HK-2 (cell line): ENCODE measurements around the gene UCMA.

ENCODE experiments used
- DNase-seq: peaks from one replicate; pipeline ENCODE4 v3.0.0-alpha.2; 2018; ENCODE audit not compliant: unreplicated experiment

The UCMA gene

DNA sequence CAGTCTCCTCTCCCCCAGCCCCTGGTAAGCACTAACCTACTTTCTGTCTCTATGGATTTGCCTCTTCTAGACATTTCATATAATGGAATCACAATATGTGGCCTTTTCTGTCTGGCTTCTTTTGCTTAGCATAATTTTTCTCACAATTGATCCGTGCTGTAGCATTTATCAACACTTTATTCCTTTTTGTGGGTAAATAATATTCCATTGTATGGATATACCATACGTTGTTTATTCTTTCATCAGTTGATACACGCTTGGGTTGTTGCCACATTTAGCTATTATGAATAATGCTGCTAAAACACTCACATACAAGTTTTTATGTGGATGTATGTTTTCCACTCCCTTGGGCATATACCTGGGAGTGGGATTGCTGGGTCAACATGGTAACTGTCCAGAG is 47.0 kb downstream of the UCMA start:
- no peak for DNase-seq

GRCh38 chr10:13184730-13185514 is 49.3 kb downstream of the UCMA start:
- no peak for DNase-seq

- no peak for DNase-seq
Measured at GRCh38 chr10:13184276-13184675, 49.9 kb downstream of the UCMA start.

DNA sequence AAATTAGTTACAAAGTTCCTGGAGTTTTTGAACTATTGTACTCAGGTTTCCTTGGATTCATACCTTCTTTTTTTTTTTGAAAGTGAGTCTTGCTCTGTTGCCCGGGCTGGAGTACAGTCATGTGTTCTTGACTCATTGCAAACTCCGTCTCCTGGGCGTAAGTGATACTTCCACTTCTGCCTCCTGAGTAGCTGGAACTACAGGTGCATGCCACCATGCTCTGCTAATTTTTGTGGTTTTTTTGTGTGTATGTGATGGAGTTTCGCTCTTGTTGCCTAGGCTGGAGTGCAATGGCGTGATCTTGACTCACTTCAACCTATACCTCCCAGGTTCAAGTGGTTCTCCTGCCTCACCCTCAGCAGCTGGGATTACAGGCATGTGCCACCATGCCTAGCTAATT is 50.5 kb downstream of the UCMA start:
- no peak for DNase-seq

DNA sequence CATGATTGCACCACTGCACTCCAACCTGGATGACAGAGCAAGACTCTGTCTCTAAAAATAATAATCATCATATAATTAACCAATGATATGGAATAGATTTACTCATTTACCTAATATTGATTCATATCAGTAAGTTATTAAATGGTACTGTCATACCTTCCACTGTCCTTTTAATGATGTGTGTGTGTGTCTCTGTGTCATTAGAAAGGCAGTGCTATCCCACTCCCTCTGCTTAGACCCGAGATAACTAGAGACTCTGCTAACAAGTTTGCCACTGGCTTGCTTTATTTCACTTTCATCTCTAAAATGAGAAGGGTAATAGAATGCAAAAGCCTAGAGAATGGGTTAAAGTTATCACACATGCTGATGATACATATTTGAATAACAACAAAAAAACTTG is 51.8 kb downstream of the UCMA start:
- DNase-seq = no peak

- DNase-seq = no peak
Measured at GRCh38 chr10:13180788-13181187, 53.4 kb downstream of the UCMA start.

DNA sequence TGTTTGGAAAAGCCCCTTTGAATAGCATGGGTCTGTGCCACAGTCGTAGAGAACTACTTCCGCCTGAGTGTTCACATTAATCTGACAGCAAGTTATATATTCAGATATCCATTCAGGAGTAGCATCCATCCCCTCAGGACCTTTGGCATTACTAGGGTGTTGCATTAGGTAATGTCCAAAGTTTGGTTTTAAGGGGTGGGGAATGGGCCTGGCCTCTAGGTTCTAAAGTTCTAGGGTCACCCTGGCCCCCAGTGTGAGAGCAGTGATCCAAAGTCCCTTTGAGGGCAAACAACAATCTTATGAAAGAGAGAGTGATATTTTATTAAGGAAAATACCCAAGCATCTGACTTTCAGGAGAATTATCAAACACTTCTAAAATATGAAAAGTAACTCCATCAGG is 60.6 kb downstream of the UCMA start:
- no peak for DNase-seq
